Measurements from ENCODE around the gene MEF2C.

Gene MEF2C

DNA sequence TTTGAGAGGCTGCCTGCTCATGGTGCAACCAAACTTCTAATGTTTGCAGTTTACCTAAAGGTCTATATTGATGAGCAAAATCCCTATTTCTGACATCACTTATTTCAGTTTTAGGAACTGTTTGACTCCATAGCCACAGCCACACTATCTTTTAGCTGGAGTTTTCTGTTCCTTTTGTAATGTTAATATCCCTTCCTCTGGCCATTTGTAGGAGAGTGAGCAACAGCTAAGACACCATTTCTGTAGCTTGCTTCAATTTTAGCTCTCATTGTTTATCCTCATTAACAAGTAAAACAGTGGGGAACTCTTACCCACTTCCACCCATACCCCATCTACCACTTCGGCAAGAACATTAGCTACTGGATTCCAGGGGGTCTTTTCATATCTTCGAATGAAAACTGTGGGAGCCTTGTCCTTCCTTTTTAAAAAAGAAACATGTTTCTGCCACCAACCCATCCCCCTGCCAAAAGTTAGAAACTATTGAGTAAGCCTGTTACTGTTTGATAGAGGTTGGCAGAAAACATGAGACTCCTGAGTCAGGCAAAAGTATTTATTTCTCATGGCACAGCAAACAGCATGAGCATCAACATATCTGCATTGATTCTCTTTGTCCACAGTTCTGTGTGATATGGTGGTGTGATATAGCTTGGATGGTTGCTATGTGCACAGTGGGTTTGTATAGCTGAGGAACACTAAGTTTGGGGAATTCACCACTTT is 174.1 kb downstream of the MEF2C start:
- DNase-seq = no peak

- no peak for DNase-seq
Measured at GRCh38 chr5:88708021-88708420, 175.0 kb downstream of the MEF2C start.

- no peak for DNase-seq
Measured at GRCh38 chr5:88707216-88707965, 175.6 kb downstream of the MEF2C start.

DNA sequence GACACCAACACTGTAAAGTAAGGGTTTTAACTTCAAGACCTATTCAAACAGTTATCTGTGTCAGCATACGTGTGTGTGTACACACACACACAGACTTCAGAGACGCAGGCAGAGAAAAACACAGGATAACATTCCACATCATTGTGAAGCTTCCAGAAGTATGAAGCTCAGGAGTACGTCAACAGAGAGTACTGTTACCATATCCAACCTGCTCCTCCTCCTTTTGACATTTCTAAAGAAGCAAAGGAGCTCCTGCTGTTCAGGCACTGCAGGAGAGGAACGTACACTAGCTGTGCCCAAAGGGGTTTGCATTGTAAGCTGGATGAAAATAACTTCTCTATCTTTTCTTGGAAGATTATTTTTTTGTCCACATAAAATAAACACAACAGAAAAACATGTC is 180.7 kb downstream of the MEF2C start:
- DNase-seq = no peak

DNA sequence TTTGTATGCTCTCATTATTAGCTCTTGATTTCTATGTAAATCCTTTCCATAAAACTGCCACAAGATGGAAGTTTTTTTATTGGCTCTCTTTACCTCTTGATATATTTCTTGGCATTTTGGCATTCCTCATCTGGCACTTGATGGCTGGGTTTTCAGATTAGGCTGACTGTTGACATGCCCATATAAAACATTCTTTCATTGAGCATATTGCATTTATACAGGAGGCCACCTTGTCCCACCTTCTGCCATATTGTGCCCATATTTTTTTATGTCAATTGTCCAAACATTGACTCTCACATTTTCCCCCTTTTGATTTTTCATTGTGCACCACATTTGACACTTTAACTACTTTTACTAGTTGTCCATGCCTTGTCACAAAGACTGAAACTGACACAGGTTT is 182.9 kb downstream of the MEF2C start:
- no peak for DNase-seq

GRCh38 chr5:88698290-88698689 is 184.7 kb downstream of the MEF2C start:
- no peak for DNase-seq

DNA sequence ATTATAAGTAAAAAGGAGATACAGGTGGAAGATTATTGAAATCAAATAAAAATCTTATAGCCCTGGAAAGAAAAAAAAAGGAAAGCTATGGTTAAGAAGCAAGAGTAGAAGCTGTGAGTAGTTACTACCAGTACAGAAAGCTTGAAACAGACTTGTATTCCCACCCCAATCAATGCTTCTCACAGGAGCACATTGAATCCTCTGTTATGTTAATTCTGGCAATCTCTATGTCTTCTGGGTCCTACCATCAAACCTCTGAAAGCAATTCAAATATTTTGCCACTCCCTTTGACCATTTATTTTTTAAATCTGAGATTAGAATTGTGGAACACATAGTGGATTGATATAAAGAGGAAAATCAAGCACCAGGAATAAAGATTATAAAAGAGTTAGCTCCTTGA is 186.5 kb downstream of the MEF2C start:
- DNase-seq = no peak

DNA sequence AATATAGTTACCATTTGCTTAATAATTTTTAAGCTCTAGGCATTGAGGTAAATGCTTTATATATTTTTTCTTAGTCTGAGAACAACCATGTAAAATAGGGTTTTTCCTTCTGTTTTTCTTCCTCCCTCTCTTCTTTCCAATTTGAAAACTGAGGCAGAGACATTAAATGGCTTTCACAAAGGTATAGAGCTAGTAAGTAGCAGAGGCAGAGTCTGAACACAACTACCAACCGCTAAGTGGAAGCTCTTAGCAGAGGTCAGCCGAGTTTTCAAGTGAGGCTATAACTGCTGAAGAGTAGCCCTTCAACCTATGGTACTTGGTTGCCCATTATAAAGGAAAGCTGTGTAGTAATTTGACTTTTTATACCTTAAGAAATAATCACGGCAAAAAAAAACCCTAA is 187.1 kb downstream of the MEF2C start:
- DNase-seq = no peak

- no peak for DNase-seq
Measured at GRCh38 chr5:88695232-88695631, 187.8 kb downstream of the MEF2C start.

DNA sequence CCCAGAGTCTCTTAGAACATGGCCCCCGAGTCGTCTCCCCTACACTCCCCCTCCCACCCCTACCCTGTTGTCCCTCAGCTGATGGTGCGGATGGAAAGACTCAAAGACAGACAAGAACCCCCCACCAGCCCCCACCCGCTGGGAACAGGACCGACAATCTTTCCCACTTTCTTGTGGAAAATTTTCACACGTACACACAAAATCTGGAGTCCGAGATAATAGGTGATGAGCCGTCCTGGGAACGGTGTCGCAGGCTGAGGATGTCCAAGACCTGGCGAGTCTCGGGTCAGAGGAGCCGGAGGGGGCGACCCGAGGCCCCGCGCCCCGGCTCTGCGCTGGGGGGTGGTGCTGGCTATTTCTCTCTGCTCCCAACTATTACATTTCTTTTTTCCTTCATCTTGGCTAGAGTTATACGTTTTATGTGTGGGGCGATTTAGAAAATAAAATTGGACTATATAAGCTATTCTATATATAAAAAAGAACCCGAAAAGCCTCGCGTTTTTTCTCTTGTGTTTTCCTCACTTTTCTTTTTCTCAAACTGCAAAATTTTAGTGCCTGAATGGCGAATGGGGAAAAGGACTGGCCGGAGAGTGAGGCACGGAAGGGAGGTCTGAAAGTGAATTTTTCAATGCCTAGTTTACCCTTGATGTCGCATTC is 188.8 kb downstream of the MEF2C start:
- no peak for DNase-seq

DNA sequence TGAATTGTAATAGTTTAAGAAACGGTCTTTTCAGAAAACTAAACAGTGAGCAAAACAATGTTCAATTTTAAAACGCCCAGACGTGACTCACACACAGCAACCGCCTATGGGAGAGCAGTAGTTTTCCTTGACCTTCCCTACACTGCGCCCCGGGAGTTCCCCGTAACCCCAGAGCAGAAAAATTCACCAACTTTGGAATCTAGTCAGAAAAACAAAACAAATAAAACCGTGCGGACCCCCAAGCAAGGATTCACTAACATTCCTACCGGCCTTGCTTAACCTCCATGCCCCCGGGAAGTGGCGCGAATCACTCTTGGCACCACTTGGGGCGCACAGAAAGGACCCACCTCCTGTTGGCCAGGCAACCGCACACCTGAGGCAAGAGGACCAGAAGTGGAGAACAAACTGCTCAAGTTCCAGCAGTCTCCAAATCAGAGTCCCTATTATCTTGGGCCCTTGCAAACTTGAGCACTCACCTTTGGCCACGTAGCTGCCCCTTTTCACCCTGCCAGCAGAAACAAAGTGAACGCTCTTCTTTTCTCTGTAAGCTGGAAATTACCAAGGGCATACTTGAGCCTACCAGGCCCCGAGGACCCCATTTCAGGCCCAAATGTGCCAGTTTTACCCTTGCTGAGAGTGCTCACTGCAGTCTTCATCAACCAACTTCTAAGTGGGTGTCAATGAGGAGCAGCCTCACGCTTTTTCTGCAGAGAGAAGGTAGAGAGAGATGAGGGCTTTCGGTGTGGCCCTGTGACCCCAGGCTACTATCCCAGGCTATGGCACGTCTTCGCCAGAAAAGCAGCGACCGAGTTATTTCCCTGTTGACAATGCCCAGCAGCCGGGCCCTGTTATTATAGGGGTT is 189.7 kb downstream of the MEF2C start:
- no peak for DNase-seq

GRCh38 chr5:88691945-88692868 is 190.8 kb downstream of the MEF2C start:
- peak in 6 of 14 donors; percentile 15 to 51 (median 28) for DNase-seq

DNA sequence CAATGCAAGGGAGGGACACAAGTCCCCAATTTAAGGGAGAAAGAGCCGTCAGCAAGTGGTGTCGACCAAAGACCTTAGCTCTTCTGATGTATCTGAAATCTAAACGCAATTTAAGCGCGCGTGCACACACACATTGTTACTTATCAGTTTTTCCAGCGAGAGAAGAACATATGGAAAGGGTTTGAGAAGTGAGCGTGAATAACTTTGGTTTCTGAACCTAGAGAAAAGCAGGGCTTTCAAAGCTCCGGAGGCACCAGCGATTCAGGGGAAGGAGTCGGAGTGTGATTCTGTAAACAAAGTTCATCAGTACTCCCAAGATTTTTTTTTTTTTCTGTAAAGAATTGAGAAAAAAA is 191.8 kb downstream of the MEF2C start:
- DNase-seq = no peak

DNA sequence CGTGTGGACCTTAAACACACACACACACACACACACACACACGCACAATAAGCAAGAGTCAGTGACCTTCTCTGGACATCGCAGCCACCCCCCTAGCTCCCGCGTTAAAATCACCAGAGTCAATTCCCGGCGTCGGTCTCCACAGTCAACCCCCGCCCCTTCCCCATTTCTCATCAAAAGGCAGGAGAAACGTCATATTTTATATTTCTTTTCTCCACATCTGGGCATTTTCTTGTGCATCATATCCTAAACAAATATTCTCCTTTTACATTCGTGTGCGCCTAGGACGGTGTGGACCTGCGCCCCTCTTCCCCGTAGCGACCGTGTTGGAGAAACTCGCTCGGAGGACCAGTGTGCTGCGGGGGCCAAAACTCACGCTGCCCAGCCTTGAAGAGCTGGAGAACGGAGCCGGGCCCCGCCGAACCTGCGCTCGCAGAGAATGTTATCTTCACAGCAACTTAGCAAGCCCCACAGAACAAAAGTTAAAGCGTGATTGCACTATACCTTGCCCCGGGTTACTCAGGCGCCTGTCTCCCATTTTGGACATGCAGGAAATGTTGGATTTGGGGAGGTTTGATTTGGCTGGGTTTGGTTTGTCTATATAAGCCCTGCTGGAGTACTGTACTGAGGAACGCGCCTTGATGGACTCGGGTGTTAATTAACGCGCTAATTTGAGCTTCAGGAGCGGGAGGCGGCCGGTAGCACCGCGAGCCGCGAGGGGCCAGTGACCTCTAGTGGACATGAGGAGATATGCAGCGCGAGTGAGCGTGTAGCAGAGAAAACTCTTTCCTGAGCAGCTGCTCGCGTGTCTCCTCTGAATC is 192.4 kb downstream of the MEF2C start:
- DNase-seq = peak in 11 of 14 donors; percentile 38 to 95 (median 71)

DNA sequence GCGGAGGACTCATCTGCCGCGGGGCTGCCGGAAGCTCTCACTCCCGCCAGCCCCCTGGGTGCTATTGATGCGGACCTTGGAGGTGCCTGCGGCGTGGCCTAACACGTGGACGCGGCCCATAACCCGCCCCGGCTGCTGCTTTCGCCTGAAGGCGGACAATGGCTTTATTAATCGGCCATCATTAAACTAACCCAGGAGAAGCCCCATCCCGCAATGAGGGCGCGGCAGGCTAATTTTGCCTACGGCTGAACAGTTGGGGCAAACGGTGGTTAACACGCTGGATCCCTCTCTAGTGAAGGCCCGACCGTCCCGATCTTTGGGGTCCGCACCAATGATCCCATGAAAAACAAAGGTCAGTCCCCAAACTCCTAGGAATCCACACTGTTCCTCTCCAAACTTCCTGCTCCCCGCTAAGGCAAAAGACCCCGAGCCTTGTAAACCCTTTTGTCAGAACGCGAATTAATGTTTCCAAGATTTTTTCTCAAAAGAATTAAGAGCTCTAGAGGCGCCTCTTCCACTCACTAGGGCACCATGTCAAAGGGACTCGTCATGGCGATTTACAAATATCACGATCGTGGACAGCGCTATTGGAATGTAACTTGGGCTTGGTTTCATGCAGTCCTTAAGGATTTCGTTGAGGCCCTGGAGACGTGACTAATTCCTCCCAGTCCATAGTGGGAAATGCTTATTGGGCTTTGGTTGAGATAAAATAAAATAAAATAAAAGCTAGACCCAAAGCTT is 193.1 kb downstream of the MEF2C start:
- peak in 5 of 14 donors; percentile 43 to 76 (median 64) for DNase-seq

GRCh38 chr5:88688984-88689667 is 193.9 kb downstream of the MEF2C start:
- DNase-seq = peak in 2 of 14 donors; percentile 65 to 79

- no peak for DNase-seq
Measured at GRCh38 chr5:88688156-88688983, 194.6 kb downstream of the MEF2C start.

DNA sequence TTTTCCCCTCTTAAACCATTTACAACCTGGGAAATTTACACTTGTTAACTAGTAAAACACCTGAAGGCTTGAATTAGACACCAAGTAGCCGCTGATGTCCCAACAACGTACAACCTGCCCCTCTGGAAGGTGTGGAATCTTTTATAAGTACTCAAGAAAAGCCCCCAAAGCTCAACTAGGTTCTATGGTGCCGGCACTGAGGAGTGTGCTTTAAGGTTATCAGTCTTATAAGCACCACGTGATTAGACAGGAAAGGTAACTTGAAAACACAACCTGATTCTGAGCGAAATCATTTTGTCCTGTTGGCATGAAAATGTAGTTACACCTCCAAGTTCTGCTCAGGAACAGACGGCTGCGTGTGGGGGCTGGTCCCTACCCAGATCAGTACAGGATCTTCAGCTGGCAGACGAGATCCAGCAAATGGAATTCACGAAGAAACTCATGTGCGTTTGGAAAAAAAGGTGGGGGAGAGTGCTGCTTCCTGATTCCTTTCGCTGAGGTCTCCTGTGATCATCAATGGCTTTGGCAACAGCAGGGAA is 195.5 kb downstream of the MEF2C start:
- DNase-seq = peak in 3 of 14 donors; percentile 12 to 93 (median 26)
